HepG2 (cell line): Measurements from ENCODE around the gene LSM5. TPM values are rescaled to one million over a fixed set of nuclear protein-coding genes. Genes with fewer than 3 reads are reported as not detected.
A peak's percentile ranks its signal among the peaks of the same experiment; 100 is the strongest.

Experiments
- ASH2L ChIP-seq: fragments of 300-600, 200-600 bp; sonication (generic); IDR thresholded peaks from 2 replicates; pipeline ENCODE4 v1.7.0; 2017; ENCODE audit warnings: low read depth, mild to moderate bottlenecking, moderate library complexity, mixed read lengths, low read length; ENCODE audit not compliant: insufficient read length
- ATF7-NPFF ChIP-seq: sonication (generic); formaldehyde crosslinking; IDR thresholded peaks from 2 replicates; pipeline ENCODE4 v1.8.1; 2023; ENCODE audit warnings: mild to moderate bottlenecking, low read depth, missing genetic modification reagents, moderate library complexity
- CEBPB ChIP-seq: IDR thresholded peaks from 2 replicates; pipeline ENCODE4 v1.6.1; 2011; ENCODE audit warnings: low read depth, low read length, improper control_type of control experiment, borderline replicate concordance
- EHMT2 ChIP-seq: fragments of 200-600 bp; sonication (generic); IDR thresholded peaks from 2 replicates; pipeline ENCODE4 v1.7.0; 2017; ENCODE audit warnings: antibody characterized with exemption, low read depth, low read length, borderline replicate concordance
- FOXA1 ChIP-seq, 2 experiments: fragments of 450-650 bp in 1 of 2; sonication (generic) in 1 of 2; formaldehyde crosslinking in 1 of 2; IDR thresholded peaks; 2 replicates each; pipeline versions ENCODE4 v1.4.0 to v1.6.1; 2016 to 2020; ENCODE audit warnings: missing genetic modification reagents in 1 of 2
- GLI4 ChIP-seq: sonication (generic); formaldehyde crosslinking; IDR thresholded peaks from 2 replicates; pipeline ENCODE4 v1.5.1; 2020; ENCODE audit warnings: missing genetic modification reagents, mild to moderate bottlenecking, moderate library complexity, borderline replicate concordance
- HOXA3 ChIP-seq: sonication (generic); formaldehyde crosslinking; IDR thresholded peaks from 2 replicates; pipeline ENCODE4 v1.5.0; 2020; ENCODE audit warnings: missing genetic modification reagents
- KAT8 ChIP-seq: IDR thresholded peaks from 2 replicates; pipeline ENCODE4 v1.6.1; 2016; ENCODE audit warnings: missing genetic modification reagents, missing compliant biosample characterization
- KDM4B ChIP-seq: sonication (generic); formaldehyde crosslinking; IDR thresholded peaks from 2 replicates; pipeline ENCODE4 v1.4.0; 2020; ENCODE audit warnings: missing genetic modification reagents
- MAX ChIP-seq: IDR thresholded peaks from 2 replicates; pipeline ENCODE4 v1.6.1; 2012; ENCODE audit warnings: inconsistent platforms
- MED8 ChIP-seq: sonication (generic); formaldehyde crosslinking; IDR thresholded peaks from 2 replicates; pipeline ENCODE4 v1.8.1; 2023; ENCODE audit warnings: mild to moderate bottlenecking, missing genetic modification reagents; ENCODE audit not compliant: insufficient replicate concordance
- MEIS2 ChIP-seq: sonication (generic); formaldehyde crosslinking; IDR thresholded peaks from 2 replicates; pipeline ENCODE4 v1.9.0; 2021; ENCODE audit warnings: mild to moderate bottlenecking, missing genetic modification reagents
- MIER3 ChIP-seq: IDR thresholded peaks from 2 replicates; pipeline ENCODE4 v1.6.1; 2016; ENCODE audit warnings: missing compliant biosample characterization, borderline replicate concordance
- NFKBIZ ChIP-seq: IDR thresholded peaks from 2 replicates; pipeline ENCODE4 v1.6.1; 2018; ENCODE audit warnings: missing genetic modification reagents, missing compliant biosample characterization
- PBX3 ChIP-seq: sonication (generic); formaldehyde crosslinking; IDR thresholded peaks from 2 replicates; pipeline ENCODE4 v1.8.1; 2023; ENCODE audit warnings: missing genetic modification reagents, inconsistent platforms, borderline replicate concordance
- PHF8 ChIP-seq: sonication (generic); formaldehyde crosslinking; IDR thresholded peaks from 2 replicates; pipeline ENCODE4 v1.5.0; 2020; ENCODE audit warnings: missing genetic modification reagents
- PRMT3 ChIP-seq: sonication (generic); formaldehyde crosslinking; IDR thresholded peaks from 2 replicates; pipeline ENCODE4 v1.8.1; 2022; ENCODE audit warnings: low read depth, mild to moderate bottlenecking, moderate library complexity, missing genetic modification reagents, borderline replicate concordance
- RARA ChIP-seq: IDR thresholded peaks from 2 replicates; pipeline ENCODE4 v1.6.1; 2016; ENCODE audit warnings: missing genetic modification reagents, missing compliant biosample characterization
- RXRA ChIP-seq: sonication (generic); formaldehyde crosslinking; IDR thresholded peaks from 2 replicates; pipeline ENCODE4 v1.5.1; 2020; ENCODE audit warnings: missing genetic modification reagents
- SAFB2 ChIP-seq: sonication (generic); formaldehyde crosslinking; IDR thresholded peaks from 2 replicates; pipeline ENCODE4 v1.5.1; 2020; ENCODE audit warnings: missing genetic modification reagents, low read depth, mild to moderate bottlenecking, borderline replicate concordance
- SMAD3 ChIP-seq: sonication (generic); formaldehyde crosslinking; IDR thresholded peaks from 2 replicates; pipeline ENCODE4 v1.4.0; 2020; ENCODE audit warnings: missing genetic modification reagents
- SMAD9 ChIP-seq: sonication (generic); formaldehyde crosslinking; IDR thresholded peaks from 2 replicates; pipeline ENCODE4 v1.5.1; 2020; ENCODE audit warnings: mild to moderate bottlenecking, missing genetic modification reagents
- ZBTB37 ChIP-seq: sonication (generic); formaldehyde crosslinking; IDR thresholded peaks from 2 replicates; pipeline ENCODE4 v1.4.0; 2020; ENCODE audit warnings: mild to moderate bottlenecking, missing genetic modification reagents
- ZMYM3 ChIP-seq: sonication (generic); formaldehyde crosslinking; IDR thresholded peaks from 2 replicates; pipeline ENCODE4 v1.5.1; 2020; ENCODE audit warnings: mild to moderate bottlenecking, missing genetic modification reagents
- ZNF24 ChIP-seq: fragments of 450-650 bp; IDR thresholded peaks from 2 replicates; pipeline ENCODE4 v1.6.1; 2017; ENCODE audit warnings: antibody characterized with exemption, mild to moderate bottlenecking
- ZNF33B ChIP-seq: sonication (generic); formaldehyde crosslinking; IDR thresholded peaks from 2 replicates; pipeline ENCODE4 v1.5.1; 2020; ENCODE audit warnings: mild to moderate bottlenecking, missing genetic modification reagents
- ZNF546 ChIP-seq: sonication (generic); formaldehyde crosslinking; conservative IDR thresholded peaks from 2 replicates; pipeline ENCODE4 v1.8.1; 2023; ENCODE audit warnings: mild to moderate bottlenecking, missing genetic modification reagents
- ZNF792 ChIP-seq: IDR thresholded peaks from 2 replicates; pipeline ENCODE4 v1.6.1; 2016
- ZNF850 ChIP-seq: sonication (generic); formaldehyde crosslinking; conservative IDR thresholded peaks from 2 replicates; pipeline ENCODE4 v1.9.0; 2021; ENCODE audit warnings: mild to moderate bottlenecking, missing genetic modification reagents
- ZSCAN20 ChIP-seq: sonication (generic); formaldehyde crosslinking; IDR thresholded peaks from 2 replicates; pipeline ENCODE4 v1.4.0; 2020; ENCODE audit warnings: missing genetic modification reagents, mild to moderate bottlenecking, borderline replicate concordance
- polyA plus RNA-seq, 8 experiments: library from polyadenylated mRNA; depleted of rRNA in 3 of 8; stranded (reverse) in 7 of 8; unstranded in 1 of 8; fragments of >200 nt; fragmentation: Illumina TruSeq in 4 of 8; extraction: Trizol in 4 of 8; gene quantifications; 2 replicates each; pipeline versions ENCODE4 v1.2.1 to v1.2.3, GENCODE V29; 2011 to 2016; ENCODE audit warnings: low read depth in 4 of 8, missing spikeins in 1 of 8, mixed read lengths in 1 of 8; ENCODE audit not compliant: insufficient read depth in 1 of 8
- total RNA-seq, 5 experiments: library from RNA; depleted of rRNA; stranded (reverse); fragments of >200 nt; fragmentation: Illumina TruSeq; extraction: Trizol; gene quantifications; 2 replicates each; pipeline ENCODE4 v1.2.3, GENCODE V29; 2016; ENCODE audit warnings: low read depth in 1 of 5

The LSM5 gene
- total and polyA plus RNA-seq, 2 of the 13 experiments (the other 11 are each of a cell fraction or from before 2014, with no cell fraction given): 30.3 to 183 TPM

GRCh38 chr7:32490127-32490796 is at the start of gene LSM5 (continued):
- TF ChIP-seq KAT8 (peak; percentile 97), ZNF33B (CRISPR knock-in tag) (no peak), ZNF850 (CRISPR knock-in tag) (peak; percentile 91; the same call in 1 of the 2 replicates), MIER3 (CRISPR knock-in tag) (peak; percentile 84; the same call in 1 of the 2 replicates), ASH2L (peak; percentile 98), PRMT3 (peak; percentile 52; the same call in 1 of the 2 replicates), EHMT2 (peak; percentile 45; the same call in 1 of the 2 replicates), RARA (CRISPR knock-in tag) (peak; percentile 55), PHF8 (peak; percentile 99), MEIS2 (peak; percentile 68; the same call in 1 of the 2 replicates), NFKBIZ (CRISPR knock-in tag) (peak; percentile 81), MED8 (CRISPR knock-in tag) (peak; percentile 76), ZMYM3 (CRISPR knock-in tag) (peak; percentile 78), GLI4 (CRISPR knock-in tag) (peak; percentile 25; the same call in 1 of the 2 replicates), CEBPB (no peak), ZNF24 (no peak), KDM4B (CRISPR knock-in tag) (no peak; the same call in none of the 2 replicates), MAX (peak; percentile 84), ZSCAN20 (CRISPR knock-in tag) (peak; percentile 92; the same call in 1 of the 2 replicates), ZNF792 (peak; percentile 95), FOXA1 (IDR thresholded peaks at IDR 0.05) (no peak), FOXA1 (CRISPR knock-in tag; IDR thresholded peaks at IDR 0.05) (peak; percentile 36), HOXA3 (CRISPR knock-in tag) (peak; percentile 97), SMAD9 (CRISPR knock-in tag) (no peak), ZNF546 (peak; percentile 57), SMAD3 (peak; percentile 90), PBX3 (CRISPR knock-in tag) (peak; percentile 78; the same call in 1 of the 2 replicates), ZBTB37 (peak; percentile 58; the same call in 1 of the 2 replicates), SAFB2 (peak; percentile 88), RXRA (CRISPR knock-in tag) (peak; percentile 81), ATF7-NPFF (CRISPR knock-in tag) (peak; percentile 89)
